Nephron (organoid): ENCODE data around the gene C12orf75.

Experiments used
- H3K27ac Mint-ChIP-seq, 3 experiments: 2 replicates each; pipeline ENCODE4 v1.8.0; 2020; ENCODE audit warnings: mixed read lengths in 3 of 3, mild to moderate bottlenecking in 2 of 3, moderate library complexity in 1 of 3
- H3K27me3 Mint-ChIP-seq: 2 replicates; pipeline ENCODE4 v1.8.0; 2021; ENCODE audit warnings: low read depth, mild to moderate bottlenecking, moderate library complexity, mixed read lengths
- H3K36me3 Mint-ChIP-seq: 2 replicates; pipeline ENCODE4 v1.8.0; 2020; ENCODE audit warnings: low read depth, mixed read lengths
- H3K4me1 Mint-ChIP-seq: 2 replicates; pipeline ENCODE4 v1.8.0; 2020; ENCODE audit warnings: mixed read lengths
- H3K4me3 Mint-ChIP-seq, 3 experiments: 2 replicates each; pipeline ENCODE4 v1.8.0; 2020; ENCODE audit warnings: mild to moderate bottlenecking in 3 of 3, mixed read lengths in 3 of 3, moderate library complexity in 2 of 3
- H3K9me3 Mint-ChIP-seq: 2 replicates; pipeline ENCODE4 v1.8.0; 2020; ENCODE audit warnings: mixed read lengths
- CTCF ChIP-seq, 3 experiments: fragments of 200-600 bp; sonication (generic); IDR thresholded peaks; one replicate each; pipeline ENCODE4 v1.5.0; 2021; ENCODE audit warnings: antibody characterized with exemption in 3 of 3; ENCODE audit not compliant: unreplicated experiment in 3 of 3

C12orf75 gene

DNA sequence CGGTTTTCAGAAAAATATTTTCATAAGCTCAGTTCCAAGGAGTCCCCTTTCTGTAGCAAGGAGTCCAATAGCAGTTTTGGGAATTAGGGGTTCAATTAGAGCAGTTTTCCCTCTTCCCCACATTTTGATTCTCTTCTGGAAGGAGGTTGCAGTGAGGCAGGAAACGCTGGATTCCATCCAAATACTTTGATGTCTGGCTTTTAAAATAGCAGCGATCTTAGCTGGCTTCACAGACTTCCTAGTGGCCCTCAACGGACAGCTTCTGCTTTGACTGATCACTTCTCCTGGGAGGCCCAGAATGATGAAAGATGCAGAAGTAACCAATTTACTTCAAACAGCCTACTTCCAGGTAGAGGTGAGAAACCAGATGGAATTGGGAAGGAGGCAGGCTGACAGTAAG is 63.1 kb downstream of the C12orf75 start:
- Mint-ChIP-seq H3K4me1 (peaks cover 17% of the 10 kb centered on the region), H3K27me3 (peaks cover 4% of the 10 kb centered on the region), H3K27ac (peak overlapping the region; percentile 58 to 83 (median 66)), H3K4me3 (no peak overlapping the region), H3K9me3 (peaks cover 6% of the 10 kb centered on the region), H3K36me3 (no peaks in the 10 kb centered on the region)
- no peak for TF ChIP-seq CTCF (IDR thresholded peaks at IDR 0.05; ENCODE audit: unreplicated experiment in 3 of 3)

DNA sequence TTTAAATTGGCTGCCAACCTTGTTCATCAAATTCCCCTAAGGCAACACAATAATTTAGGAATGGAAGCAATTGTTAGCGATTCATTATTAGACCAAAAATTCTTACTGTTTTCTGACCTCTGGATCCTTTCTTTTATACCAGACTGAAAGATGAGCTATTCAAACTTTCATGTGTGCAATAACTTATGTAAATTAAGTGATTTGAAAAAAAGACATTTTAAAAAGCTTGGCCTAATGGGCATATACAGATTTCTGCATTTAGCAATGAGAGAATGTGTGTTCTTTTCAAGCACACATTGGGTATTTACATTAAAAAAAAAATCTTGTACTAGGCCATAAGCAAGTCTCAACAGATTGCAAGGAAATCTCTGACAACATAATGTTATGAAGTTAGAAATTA is 65.5 kb downstream of the C12orf75 start:
- Mint-ChIP-seq H3K4me3 (no peak overlapping the region), H3K4me1 (peaks cover 16% of the 10 kb centered on the region), H3K36me3 (no peaks in the 10 kb centered on the region), H3K27me3 (peaks cover 4% of the 10 kb centered on the region), H3K9me3 (peaks cover 7% of the 10 kb centered on the region), H3K27ac (no peak overlapping the region)
- TF ChIP-seq CTCF (IDR thresholded peaks at IDR 0.05; ENCODE audit: unreplicated experiment in 3 of 3): no peak

DNA sequence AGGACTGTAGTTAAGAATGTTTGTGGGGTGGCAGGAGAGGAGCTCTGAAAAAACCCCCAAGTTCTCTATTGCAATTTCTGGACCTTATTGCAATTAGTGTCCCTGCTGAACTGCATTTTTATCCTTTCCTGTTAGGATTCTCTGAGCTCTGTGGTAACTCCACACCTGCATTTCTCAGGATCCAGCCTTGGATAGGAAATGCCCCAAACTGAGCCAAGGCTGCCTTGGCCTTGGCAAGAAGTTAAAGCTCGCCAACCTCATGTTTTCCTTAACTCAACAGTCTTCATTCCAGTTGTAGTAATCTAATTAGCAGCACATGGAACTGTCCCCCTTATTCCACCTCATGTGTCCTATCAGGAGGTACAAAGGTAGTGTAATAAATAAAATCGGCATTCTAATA is 66.5 kb downstream of the C12orf75 start:
- no peak for TF ChIP-seq CTCF (IDR thresholded peaks at IDR 0.05; ENCODE audit: unreplicated experiment in 3 of 3)
- H3K27ac Mint-ChIP-seq: no peak overlapping the region
- peaks cover 4% of the 10 kb centered on the region for H3K27me3 Mint-ChIP-seq
- no peaks in the 10 kb centered on the region for H3K36me3 Mint-ChIP-seq
- H3K4me3 Mint-ChIP-seq: no peak overlapping the region
- peaks cover 9% of the 10 kb centered on the region for H3K9me3 Mint-ChIP-seq
- H3K4me1 Mint-ChIP-seq: peaks cover 10% of the 10 kb centered on the region

- peaks cover 10% of the 10 kb centered on the region for H3K9me3 Mint-ChIP-seq
- no peak overlapping the region for H3K27ac Mint-ChIP-seq
- no peak overlapping the region for H3K4me3 Mint-ChIP-seq
- no peaks in the 10 kb centered on the region for H3K4me1 Mint-ChIP-seq
- no peak for TF ChIP-seq CTCF (IDR thresholded peaks at IDR 0.05; ENCODE audit: unreplicated experiment in 3 of 3)
- peaks cover 4% of the 10 kb centered on the region for H3K27me3 Mint-ChIP-seq
- peaks cover 7% of the 10 kb centered on the region for H3K36me3 Mint-ChIP-seq
These were observed 68.4 kb downstream of the C12orf75 start for GRCh38 chr12:105398930-105399329.

- Mint-ChIP-seq H3K4me1 (no peaks in the 10 kb centered on the region), H3K36me3 (peaks cover 13% of the 10 kb centered on the region), H3K27ac (no peak overlapping the region), H3K4me3 (no peak overlapping the region), H3K9me3 (peaks cover 10% of the 10 kb centered on the region), H3K27me3 (peaks cover 4% of the 10 kb centered on the region)
- no peak for TF ChIP-seq CTCF (IDR thresholded peaks at IDR 0.05; ENCODE audit: unreplicated experiment in 3 of 3)
These were observed 69.1 kb downstream of the C12orf75 start for GRCh38 chr12:105399428-105400081.

DNA sequence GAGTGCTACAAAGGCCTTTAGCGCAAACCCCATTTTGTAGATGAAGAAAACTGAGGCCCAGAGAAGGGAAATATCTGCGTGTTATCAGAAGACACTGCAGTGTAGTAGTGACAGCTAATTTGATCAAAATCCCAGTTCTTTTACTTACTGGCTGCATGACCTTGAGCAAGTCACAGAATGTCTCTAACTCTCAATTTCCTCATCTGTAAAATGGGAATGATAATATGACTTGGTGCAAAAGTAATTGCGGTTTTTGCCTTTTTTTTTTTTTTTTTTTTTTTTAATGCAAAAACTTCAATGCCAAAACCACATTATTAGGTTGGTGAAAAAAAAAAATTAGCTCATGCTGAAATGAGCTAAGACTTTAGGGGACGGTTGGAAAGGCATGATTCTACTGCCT is 69.7 kb downstream of the C12orf75 start:
- TF ChIP-seq CTCF (IDR thresholded peaks at IDR 0.05; ENCODE audit: unreplicated experiment in 3 of 3): no peak
- peaks cover 15% of the 10 kb centered on the region for H3K36me3 Mint-ChIP-seq
- peaks cover 13% of the 10 kb centered on the region for H3K9me3 Mint-ChIP-seq
- no peak overlapping the region for H3K27ac Mint-ChIP-seq
- H3K4me3 Mint-ChIP-seq: no peak overlapping the region
- H3K4me1 Mint-ChIP-seq: no peaks in the 10 kb centered on the region
- H3K27me3 Mint-ChIP-seq: peaks cover 4% of the 10 kb centered on the region
